Thyroid gland (tissue), 4 donors: ENCODE measurements around the gene ZBTB7B. TPM values are rescaled to one million over a fixed set of nuclear protein-coding genes. Genes with fewer than 3 reads are reported as not detected.
A peak's percentile ranks its signal among the peaks of the same experiment; 100 is the strongest.

ENCODE experiments used
- DNase-seq, 2 donors: peaks; one replicate each; pipeline ENCODE4 v3.0.0-alpha.2; 2019
- H3K27ac ChIP-seq, 3 donors: fragments of 200-600 bp; sonication (generic); 1 replicate in 2 of 3; 2 replicates in 1 of 3; pipeline ENCODE4 v1.5.1; 2016 to 2019; ENCODE audit warnings: mild to moderate bottlenecking in 1 of 3, moderate library complexity in 1 of 3
- H3K27me3 ChIP-seq: fragments of 200-600 bp; sonication (generic); one replicate; pipeline ENCODE4 v1.5.1; 2019
- H3K36me3 ChIP-seq, 2 donors: fragments of 200-600 bp; sonication (generic); one replicate each; pipeline ENCODE4 v1.5.1; 2016 to 2019
- H3K4me1 ChIP-seq, 2 donors: fragments of 200-600 bp; sonication (generic); one replicate each; pipeline ENCODE4 v1.5.1; 2017 to 2019
- H3K4me3 ChIP-seq, 3 donors: fragments of 200-600 bp; sonication (generic); replicated peaks in 1 of 3; 1 replicate in 2 of 3; 2 replicates in 1 of 3; pipeline ENCODE4 v1.5.1; 2016; ENCODE audit warnings: mild to moderate bottlenecking in 1 of 3
- H3K9me3 ChIP-seq: fragments of 200-600 bp; sonication (generic); one replicate; pipeline ENCODE4 v1.5.1; 2017
- CTCF ChIP-seq, 6 experiments: fragments of 200-600 bp in 3 of 6; fragments of 450-650 bp in 3 of 6; sonication (generic) in 3 of 6; IDR thresholded peaks; one replicate each; pipeline ENCODE4 v1.5.1; 2016 to 2019; ENCODE audit warnings: antibody characterized with exemption in 6 of 6, mild to moderate bottlenecking in 2 of 6, inconsistent platforms in 1 of 6, moderate library complexity in 1 of 6
- POLR2A ChIP-seq, 2 donors: fragments of 450-650 bp; IDR thresholded peaks; one replicate each; pipeline ENCODE4 v1.6.1; 2017; ENCODE audit warnings: antibody characterized with exemption in 2 of 2, mild to moderate bottlenecking in 2 of 2, moderate library complexity in 1 of 2
- WGBS, 2 donors: methylation state at CpG; one replicate each; pipeline ENCODE4 v1.1.5; 2017; 5-methylcytosine and 5-hydroxymethylcytosine counted together
- intact Hi-C: fragments of 100-400 bp; cut with DNase I; formaldehyde crosslinking; loops from one replicate; pipeline ENCODE4 v1.15.1; 2023
- total RNA-seq, 4 donors: library from RNA; depleted of rRNA; stranded (reverse); fragments of >200 nt; gene quantifications; one replicate each; pipeline ENCODE4 v1.2.3, GENCODE V29; 2016

Gene ZBTB7B
- total RNA-seq, 4 donors from 2014 or later = 35.7 to 89.8 (median 47.3) TPM

GRCh38 chr1:155009221-155009711 is 6.7 kb downstream of the ZBTB7B start:
- intact Hi-C loops = no loop called here
- H3K27ac ChIP-seq = peak overlapping the region; percentile 83 to 99 (median 95)
- H3K4me3 ChIP-seq = no peak overlapping the region
- peaks cover under 1 to 2% of the 10 kb centered on the region in 2 donors for H3K36me3 ChIP-seq
- no peaks in the 10 kb centered on the region for H3K9me3 ChIP-seq
- H3K27me3 ChIP-seq = no peaks in the 10 kb centered on the region
- no peak for DNase-seq
- TF ChIP-seq POLR2A (IDR thresholded peaks at IDR 0.05) (no peak), CTCF (IDR thresholded peaks at IDR 0.05) (no peak)
- peaks cover 82 to 91% of the 10 kb centered on the region in 2 donors for H3K4me1 ChIP-seq
- 61 to 83% methylated on average over 3 to 4 of the region's 12 CpGs for WGBS, 2 donors

GRCh38 chr1:155009742-155010141 is 7.1 kb downstream of the ZBTB7B start:
- H3K27me3 ChIP-seq = no peaks in the 10 kb centered on the region
- no peak for DNase-seq
- peaks cover 5 to 7% of the 10 kb centered on the region in 2 donors for H3K36me3 ChIP-seq
- intact Hi-C loops = no loop called here
- WGBS, 2 donors = 89 to 90% methylated on average over 5 of the region's 5 CpGs
- H3K27ac ChIP-seq = peak overlapping the region in 2 of 3 donors; percentile 95 to 99
- TF ChIP-seq CTCF (IDR thresholded peaks at IDR 0.05) = no peak
- no peak for TF ChIP-seq POLR2A (IDR thresholded peaks at IDR 0.05)
- no peaks in the 10 kb centered on the region for H3K9me3 ChIP-seq
- no peak overlapping the region for H3K4me3 ChIP-seq
- peaks cover 77 to 86% of the 10 kb centered on the region in 2 donors for H3K4me1 ChIP-seq

DNA sequence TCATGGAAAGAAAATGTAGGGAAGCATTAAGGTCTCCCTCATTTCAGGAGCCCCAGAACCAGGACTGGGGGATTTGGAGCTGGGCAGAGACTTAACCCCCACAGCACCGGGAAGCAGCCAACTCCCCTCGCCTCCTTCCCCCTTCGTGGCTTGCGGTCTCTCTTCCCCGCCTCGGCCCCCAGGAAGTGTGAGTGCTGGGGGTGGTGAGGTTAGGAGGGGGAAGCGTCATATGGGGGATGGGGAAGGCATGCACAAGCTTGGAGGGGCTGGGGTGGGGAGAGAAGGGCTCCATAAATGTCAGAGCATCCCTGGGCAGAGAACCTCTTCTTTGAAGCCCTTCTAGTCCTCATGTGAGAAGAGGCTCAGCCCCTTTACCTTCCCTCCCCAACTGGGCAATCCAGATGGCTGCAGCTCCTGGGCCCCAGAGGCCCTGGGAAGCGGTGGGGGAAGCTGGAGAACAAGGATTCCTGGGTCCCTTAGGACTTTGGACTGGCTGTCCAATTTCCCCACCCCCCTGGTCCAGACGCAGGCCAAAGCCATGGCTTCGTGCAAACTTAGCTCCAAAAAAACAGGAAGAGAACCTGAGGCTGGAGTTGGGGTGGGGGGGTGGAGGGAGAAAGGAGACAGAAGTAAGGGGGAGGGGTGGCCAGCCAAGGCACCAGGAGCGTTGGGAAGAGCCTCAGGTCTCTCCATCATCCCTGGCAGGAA is 7.8 kb downstream of the ZBTB7B start:
- 59 to 67% methylated on average over 8 to 11 of the region's 11 CpGs for WGBS, 2 donors
- H3K4me3 ChIP-seq = no peak overlapping the region
- DNase-seq = no peak
- no peak for TF ChIP-seq CTCF (IDR thresholded peaks at IDR 0.05)
- TF ChIP-seq POLR2A (IDR thresholded peaks at IDR 0.05) = no peak
- intact Hi-C loops = no loop called here
- H3K27ac ChIP-seq = peak overlapping the region in 2 of 3 donors; percentile 58 to 63
- no peaks in the 10 kb centered on the region for H3K27me3 ChIP-seq
- H3K36me3 ChIP-seq = peaks cover 11 to 13% of the 10 kb centered on the region in 2 donors
- H3K4me1 ChIP-seq = peaks cover 71 to 80% of the 10 kb centered on the region in 2 donors
- H3K9me3 ChIP-seq = no peaks in the 10 kb centered on the region

DNA sequence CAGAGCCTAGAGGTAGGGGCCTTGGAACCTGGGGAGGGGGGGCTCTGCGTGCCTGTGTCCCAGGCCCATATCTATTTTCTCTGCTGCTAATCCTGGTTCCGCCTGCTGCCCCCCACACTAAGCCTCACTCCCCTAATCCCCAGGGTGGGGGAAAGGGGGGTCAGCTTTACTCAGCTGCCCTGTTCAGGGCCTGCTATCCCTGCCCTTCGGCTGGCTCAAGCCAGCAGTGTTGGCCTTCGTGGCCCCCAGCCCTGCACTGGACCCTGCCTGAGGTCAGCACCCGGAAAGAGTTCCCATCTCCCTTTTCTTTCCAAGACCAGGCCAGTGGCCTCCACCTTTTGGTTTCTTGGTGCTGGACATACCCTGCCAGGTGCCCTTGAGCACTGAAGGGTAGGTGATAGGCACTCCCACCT is 8.4 kb downstream of the ZBTB7B start:
- TF ChIP-seq POLR2A (IDR thresholded peaks at IDR 0.05) (no peak), CTCF (IDR thresholded peaks at IDR 0.05) (no peak)
- intact Hi-C loops = no loop called here
- peaks cover 12 to 17% of the 10 kb centered on the region in 2 donors for H3K36me3 ChIP-seq
- WGBS, 2 donors = 70% methylated on average over 2 to 3 of the region's 5 CpGs
- peaks cover 65 to 74% of the 10 kb centered on the region in 2 donors for H3K4me1 ChIP-seq
- H3K27me3 ChIP-seq = no peaks in the 10 kb centered on the region
- H3K27ac ChIP-seq = peak overlapping the region; percentile 33 to 63 (median 58)
- H3K9me3 ChIP-seq = no peaks in the 10 kb centered on the region
- H3K4me3 ChIP-seq = no peak overlapping the region
- no peak for DNase-seq

- intact Hi-C loops = no loop called here
- TF ChIP-seq CTCF (IDR thresholded peaks at IDR 0.05) = no peak
- no peak for TF ChIP-seq POLR2A (IDR thresholded peaks at IDR 0.05)
Measured at GRCh38 chr1:155011437-155012025, 8.9 kb downstream of the ZBTB7B start.

More at GRCh38 chr1:155011437-155012025, 8.9 kb downstream of the ZBTB7B start:
- peaks cover 17 to 22% of the 10 kb centered on the region in 2 donors for H3K36me3 ChIP-seq
- WGBS, 2 donors = 23 to 47% methylated on average over 3 to 4 of the region's 6 CpGs
- peaks cover 60 to 71% of the 10 kb centered on the region in 2 donors for H3K4me1 ChIP-seq
- no peaks in the 10 kb centered on the region for H3K9me3 ChIP-seq
- no peak overlapping the region for H3K4me3 ChIP-seq
- peak overlapping the region; percentile 33 to 63 (median 58) for H3K27ac ChIP-seq
- DNase-seq = peak in 1 of 2 donors; percentile 52
- H3K27me3 ChIP-seq = no peaks in the 10 kb centered on the region
